ENCODE results near the gene CLNK. TPM values are rescaled to one million over a fixed set of nuclear protein-coding genes. Genes with fewer than 3 reads are reported as not detected.

The CLNK gene
- total and polyA plus RNA-seq, 2 of the 13 experiments (the other 11 are each of a cell fraction or from before 2014, with no cell fraction given) = not detected

DNA sequence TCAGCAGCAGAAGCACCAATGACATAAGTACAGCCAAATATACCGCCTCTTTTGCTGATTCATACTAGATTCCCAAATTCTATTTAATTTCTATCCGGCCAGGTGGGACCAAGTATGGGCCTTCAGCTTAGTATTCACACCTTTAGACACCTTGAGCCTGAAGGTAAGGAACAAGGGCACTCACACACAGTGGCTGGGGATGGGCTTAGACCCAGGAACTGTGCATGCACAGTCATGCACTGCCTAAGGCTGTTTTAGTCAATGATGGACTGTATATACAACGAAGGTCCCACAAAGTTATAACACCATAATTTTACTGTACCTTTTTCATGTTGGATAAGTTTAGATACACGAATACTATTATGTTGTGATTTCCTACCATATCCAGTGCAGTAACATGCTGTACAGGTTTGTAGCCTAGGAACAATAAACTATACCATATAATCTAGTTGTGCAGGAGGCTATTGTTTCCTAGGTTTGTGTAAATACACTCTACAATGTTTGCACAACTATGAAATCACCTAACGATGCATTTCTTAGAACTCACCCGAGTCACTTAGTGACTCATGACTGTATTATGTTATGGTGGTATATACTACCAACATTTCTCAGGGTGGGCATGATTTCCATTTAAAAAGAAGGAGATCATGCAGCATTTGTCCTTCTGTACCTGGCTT, 9.7 kb upstream of the CLNK start:
- 4% methylated on average over 6 of the region's 6 CpGs for WGBS (ENCODE audit: low lambda C conversion rate)
- intact Hi-C loops (cut with micrococcal nuclease; ENCODE audit: unreplicated experiment) (no loop called here), in situ Hi-C loops (cut with HindIII; ENCODE audit: extremely low pct_ligation_motif_present, low pct_unique_long_range_greater_than_20kb) (no loop called here)
- Histone ChIP-seq H3K27ac (ENCODE audit: extremely low read length, insufficient read depth, low read length) (no peak overlapping the region), H3K4me1 (ENCODE audit: insufficient read depth, low read length) (no peaks in the 10 kb centered on the region), H3K4me2 (ENCODE audit: low read depth, low read length) (no peak overlapping the region), H4K20me1 (ENCODE audit: insufficient read depth, low read length) (no peaks in the 10 kb centered on the region), H3K36me3 (replicated peaks in 1 of 2; ENCODE audit: control insufficient read depth in 1 of 2, insufficient read depth in 2 of 2, low read length in 2 of 2) (no peaks in the 10 kb centered on the region), H3K79me2 (ENCODE audit: insufficient read depth, low read length) (no peaks in the 10 kb centered on the region), H3K9ac (ENCODE audit: insufficient read depth, low read depth, low read length) (no peak overlapping the region), H3K27me3 (ENCODE audit: control insufficient read depth in 1 of 2, insufficient read depth in 2 of 2, low read length in 2 of 2) (no peaks in the 10 kb centered on the region), H2AFZ (ENCODE audit: low read length) (no peak overlapping the region), H3K9me3 (ENCODE audit: low read length) (no peaks in the 10 kb centered on the region), H3K4me3 (replicated peaks in 1 of 3; ENCODE audit: insufficient read depth in 1 of 3, low read depth in 2 of 3, low read length in 3 of 3) (no peak overlapping the region)
- DNase-seq (ENCODE audit: low spot score) = no peak
- no peak for FAIRE-seq
- no peak for TF ChIP-seq TFE3 (CRISPR knock-in tag; IDR thresholded peaks at IDR 0.05)
- TF ChIP-seq, protein P1, sequence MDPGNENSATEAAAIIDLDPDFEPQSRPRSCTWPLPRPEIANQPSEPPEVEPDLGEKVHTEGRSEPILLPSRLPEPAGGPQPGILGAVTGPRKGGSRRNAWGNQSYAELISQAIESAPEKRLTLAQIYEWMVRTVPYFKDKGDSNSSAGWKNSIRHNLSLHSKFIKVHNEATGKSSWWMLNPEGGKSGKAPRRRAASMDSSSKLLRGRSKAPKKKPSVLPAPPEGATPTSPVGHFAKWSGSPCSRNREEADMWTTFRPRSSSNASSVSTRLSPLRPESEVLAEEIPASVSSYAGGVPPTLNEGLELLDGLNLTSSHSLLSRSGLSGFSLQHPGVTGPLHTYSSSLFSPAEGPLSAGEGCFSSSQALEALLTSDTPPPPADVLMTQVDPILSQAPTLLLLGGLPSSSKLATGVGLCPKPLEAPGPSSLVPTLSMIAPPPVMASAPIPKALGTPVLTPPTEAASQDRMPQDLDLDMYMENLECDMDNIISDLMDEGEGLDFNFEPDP (CRISPR knock-in tag; conservative IDR thresholded peaks at IDR 0.05) = no peak
- no peak for TF ChIP-seq NFE2L2 (IDR thresholded peaks at IDR 0.05; ENCODE audit: low read length)
- TF ChIP-seq USF2 (IDR thresholded peaks at IDR 0.05; ENCODE audit: low read depth, low read length) = no peak
- TF ChIP-seq USF2 (CRISPR knock-in tag; IDR thresholded peaks at IDR 0.05; ENCODE audit: borderline replicate concordance) = no peak
- TF ChIP-seq MXI1 (IDR thresholded peaks at IDR 0.05; ENCODE audit: borderline replicate concordance, low read depth, low read length) = no peak
- no peak for TF ChIP-seq MIER3 (CRISPR knock-in tag; IDR thresholded peaks at IDR 0.05; ENCODE audit: borderline replicate concordance)
- TF ChIP-seq PAX8 (CRISPR knock-in tag; IDR thresholded peaks at IDR 0.05; ENCODE audit: borderline replicate concordance) = no peak
- TF ChIP-seq PHB2 (IDR thresholded peaks at IDR 0.05; ENCODE audit: partially characterized antibody) = no peak
- TF ChIP-seq TBX3 (IDR thresholded peaks at IDR 0.05; ENCODE audit: borderline replicate concordance) = no peak
- no peak for TF ChIP-seq TMF1 (CRISPR knock-in tag; IDR thresholded peaks at IDR 0.05; ENCODE audit: low read depth)
- no peak for TF ChIP-seq ZBTB33 (CRISPR knock-in tag; IDR thresholded peaks at IDR 0.05)
- TF ChIP-seq STAT6 (CRISPR knock-in tag; IDR thresholded peaks at IDR 0.05; ENCODE audit: borderline replicate concordance) = no peak
- ChIA-PET CTCF (ENCODE audit: low intra/inter-chr PET ratio, low total read pairs) (no interaction called here), POLR2A (no interaction called here)
- no TSS peak for BruUV-seq (replicated peaks)
- ATAC-seq = no peak
